ENCODE data around the gene IPP.

IPP gene

DNA sequence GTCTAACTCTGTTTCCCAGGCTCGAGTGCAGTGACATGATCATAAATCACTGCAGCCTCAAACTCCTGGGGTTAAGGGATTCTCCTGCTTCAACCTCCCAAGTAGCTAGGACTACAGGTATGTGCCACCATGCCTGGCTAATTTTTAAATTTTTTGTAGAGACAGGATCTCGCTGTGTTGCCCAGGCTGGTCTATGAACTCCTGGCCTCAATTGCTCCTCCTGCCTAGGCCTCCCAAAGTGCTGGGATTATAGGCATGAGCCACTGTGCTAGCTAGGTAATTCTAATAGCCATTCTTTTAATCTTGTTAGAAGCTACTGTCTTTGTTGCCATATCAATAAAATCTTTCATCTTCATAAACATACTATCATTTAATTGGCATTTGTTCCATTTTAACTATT is 39.1 kb upstream of the IPP start:
- TF ChIP-seq SIN3A (IDR thresholded peaks at IDR 0.05; ENCODE audit: borderline replicate concordance, insufficient read depth, low read length) (no peak), POLR2AphosphoS5 (IDR thresholded peaks at IDR 0.05; ENCODE audit: low read depth, low read length) (no peak), FOXP2 (optimal IDR thresholded peaks at IDR 0.05; ENCODE audit: borderline replicate concordance, extremely low read depth, extremely low read length, insufficient read depth) (no peak)
- TF ChIP-seq, protein P1, sequence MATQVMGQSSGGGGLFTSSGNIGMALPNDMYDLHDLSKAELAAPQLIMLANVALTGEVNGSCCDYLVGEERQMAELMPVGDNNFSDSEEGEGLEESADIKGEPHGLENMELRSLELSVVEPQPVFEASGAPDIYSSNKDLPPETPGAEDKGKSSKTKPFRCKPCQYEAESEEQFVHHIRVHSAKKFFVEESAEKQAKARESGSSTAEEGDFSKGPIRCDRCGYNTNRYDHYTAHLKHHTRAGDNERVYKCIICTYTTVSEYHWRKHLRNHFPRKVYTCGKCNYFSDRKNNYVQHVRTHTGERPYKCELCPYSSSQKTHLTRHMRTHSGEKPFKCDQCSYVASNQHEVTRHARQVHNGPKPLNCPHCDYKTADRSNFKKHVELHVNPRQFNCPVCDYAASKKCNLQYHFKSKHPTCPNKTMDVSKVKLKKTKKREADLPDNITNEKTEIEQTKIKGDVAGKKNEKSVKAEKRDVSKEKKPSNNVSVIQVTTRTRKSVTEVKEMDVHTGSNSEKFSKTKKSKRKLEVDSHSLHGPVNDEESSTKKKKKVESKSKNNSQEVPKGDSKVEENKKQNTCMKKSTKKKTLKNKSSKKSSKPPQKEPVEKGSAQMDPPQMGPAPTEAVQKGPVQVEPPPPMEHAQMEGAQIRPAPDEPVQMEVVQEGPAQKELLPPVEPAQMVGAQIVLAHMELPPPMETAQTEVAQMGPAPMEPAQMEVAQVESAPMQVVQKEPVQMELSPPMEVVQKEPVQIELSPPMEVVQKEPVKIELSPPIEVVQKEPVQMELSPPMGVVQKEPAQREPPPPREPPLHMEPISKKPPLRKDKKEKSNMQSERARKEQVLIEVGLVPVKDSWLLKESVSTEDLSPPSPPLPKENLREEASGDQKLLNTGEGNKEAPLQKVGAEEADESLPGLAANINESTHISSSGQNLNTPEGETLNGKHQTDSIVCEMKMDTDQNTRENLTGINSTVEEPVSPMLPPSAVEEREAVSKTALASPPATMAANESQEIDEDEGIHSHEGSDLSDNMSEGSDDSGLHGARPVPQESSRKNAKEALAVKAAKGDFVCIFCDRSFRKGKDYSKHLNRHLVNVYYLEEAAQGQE (IDR thresholded peaks at IDR 0.05; ENCODE audit: insufficient read depth in 1 of 2, low read depth in 2 of 2, low read length in 2 of 2) = no peak

- TF ChIP-seq FOXP2 (optimal IDR thresholded peaks at IDR 0.05; ENCODE audit: borderline replicate concordance, extremely low read depth, extremely low read length, insufficient read depth) = no peak
- no peak for TF ChIP-seq SIN3A (IDR thresholded peaks at IDR 0.05; ENCODE audit: borderline replicate concordance, insufficient read depth, low read length)
- no peak for TF ChIP-seq POLR2AphosphoS5 (IDR thresholded peaks at IDR 0.05; ENCODE audit: low read depth, low read length)
- no peak for TF ChIP-seq TAF1 (IDR thresholded peaks at IDR 0.05; ENCODE audit: borderline replicate concordance, insufficient read depth, low read length)
- TF ChIP-seq, protein P1 (IDR thresholded peaks at IDR 0.05; ENCODE audit: insufficient read depth in 1 of 2, low read depth in 2 of 2, low read length in 2 of 2) = no peak
Measured at GRCh38 chr1:45787905-45788304, 37.5 kb upstream of the IPP start.

- TF ChIP-seq FOXP2 (optimal IDR thresholded peaks at IDR 0.05; ENCODE audit: borderline replicate concordance, extremely low read depth, extremely low read length, insufficient read depth) (no peak), TAF1 (IDR thresholded peaks at IDR 0.05; ENCODE audit: borderline replicate concordance, insufficient read depth, low read length) (no peak), POLR2AphosphoS5 (IDR thresholded peaks at IDR 0.05; ENCODE audit: low read depth, low read length) (no peak), SIN3A (IDR thresholded peaks at IDR 0.05; ENCODE audit: borderline replicate concordance, insufficient read depth, low read length) (no peak)
- TF ChIP-seq, protein P1 (IDR thresholded peaks at IDR 0.05; ENCODE audit: insufficient read depth in 1 of 2, low read depth in 2 of 2, low read length in 2 of 2) = no peak
Measured at GRCh38 chr1:45785583-45785982, 35.1 kb upstream of the IPP start.

- TF ChIP-seq POLR2AphosphoS5 (IDR thresholded peaks at IDR 0.05; ENCODE audit: low read depth, low read length) = no peak
- TF ChIP-seq FOXP2 (optimal IDR thresholded peaks at IDR 0.05; ENCODE audit: borderline replicate concordance, extremely low read depth, extremely low read length, insufficient read depth) = no peak
- TF ChIP-seq TAF1 (IDR thresholded peaks at IDR 0.05; ENCODE audit: borderline replicate concordance, insufficient read depth, low read length) = no peak
- TF ChIP-seq, protein P1 (IDR thresholded peaks at IDR 0.05; ENCODE audit: insufficient read depth in 1 of 2, low read depth in 2 of 2, low read length in 2 of 2) = no peak
- no peak for TF ChIP-seq SIN3A (IDR thresholded peaks at IDR 0.05; ENCODE audit: borderline replicate concordance, insufficient read depth, low read length)
Measured at GRCh38 chr1:45775794-45776193, 25.3 kb upstream of the IPP start.

DNA sequence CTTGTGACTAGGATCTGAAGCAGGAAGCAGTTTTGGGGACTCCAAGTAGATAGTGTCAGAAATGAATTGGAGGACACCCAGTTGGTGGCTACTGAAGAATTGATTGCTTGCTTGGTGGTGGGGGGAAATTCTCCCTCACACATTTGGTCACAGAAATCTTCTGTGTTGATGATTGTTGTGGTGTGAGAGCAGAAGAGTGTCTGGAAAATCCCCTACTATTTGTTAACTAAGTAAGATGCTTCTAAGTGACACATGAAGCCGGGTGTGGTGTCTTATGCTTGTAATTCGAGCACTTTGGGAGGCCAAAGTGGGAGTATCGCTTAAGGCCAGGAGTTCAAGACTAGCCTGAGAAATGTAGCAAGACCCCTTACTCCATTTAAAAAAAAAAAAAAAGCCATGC is 22.5 kb upstream of the IPP start:
- TF ChIP-seq POLR2AphosphoS5 (IDR thresholded peaks at IDR 0.05; ENCODE audit: low read depth, low read length) = no peak
- TF ChIP-seq SIN3A (IDR thresholded peaks at IDR 0.05; ENCODE audit: borderline replicate concordance, insufficient read depth, low read length) = no peak
- TF ChIP-seq, protein P1 (IDR thresholded peaks at IDR 0.05; ENCODE audit: insufficient read depth in 1 of 2, low read depth in 2 of 2, low read length in 2 of 2) = no peak
- TF ChIP-seq TAF1 (IDR thresholded peaks at IDR 0.05; ENCODE audit: borderline replicate concordance, insufficient read depth, low read length) = no peak
- TF ChIP-seq FOXP2 (optimal IDR thresholded peaks at IDR 0.05; ENCODE audit: borderline replicate concordance, extremely low read depth, extremely low read length, insufficient read depth) = no peak
